DND-41 (cell line): ENCODE measurements around the gene OGFOD2.

Source experiments
- EZH2 ChIP-seq: IDR thresholded peaks from 3 replicates; pipeline ENCODE4 v1.6.1; 2012; ENCODE audit warnings: borderline replicate concordance, low read depth, mild to moderate bottlenecking, moderate library complexity, low read length, inconsistent platforms; ENCODE audit not compliant: severe bottlenecking
- TF ChIP-seq, protein P1 (sequence below): IDR thresholded peaks from 2 replicates; pipeline ENCODE4 v1.5.1; 2012; ENCODE audit warnings: borderline replicate concordance, low read length, moderate library complexity, mild to moderate bottlenecking; ENCODE audit not compliant: poor library complexity, severe bottlenecking; ENCODE audit errors: extremely low read depth

GRCh38 chr12:122937622-122938091 lies 37.4 kb upstream of the OGFOD2 start:
- TF ChIP-seq, protein P1, sequence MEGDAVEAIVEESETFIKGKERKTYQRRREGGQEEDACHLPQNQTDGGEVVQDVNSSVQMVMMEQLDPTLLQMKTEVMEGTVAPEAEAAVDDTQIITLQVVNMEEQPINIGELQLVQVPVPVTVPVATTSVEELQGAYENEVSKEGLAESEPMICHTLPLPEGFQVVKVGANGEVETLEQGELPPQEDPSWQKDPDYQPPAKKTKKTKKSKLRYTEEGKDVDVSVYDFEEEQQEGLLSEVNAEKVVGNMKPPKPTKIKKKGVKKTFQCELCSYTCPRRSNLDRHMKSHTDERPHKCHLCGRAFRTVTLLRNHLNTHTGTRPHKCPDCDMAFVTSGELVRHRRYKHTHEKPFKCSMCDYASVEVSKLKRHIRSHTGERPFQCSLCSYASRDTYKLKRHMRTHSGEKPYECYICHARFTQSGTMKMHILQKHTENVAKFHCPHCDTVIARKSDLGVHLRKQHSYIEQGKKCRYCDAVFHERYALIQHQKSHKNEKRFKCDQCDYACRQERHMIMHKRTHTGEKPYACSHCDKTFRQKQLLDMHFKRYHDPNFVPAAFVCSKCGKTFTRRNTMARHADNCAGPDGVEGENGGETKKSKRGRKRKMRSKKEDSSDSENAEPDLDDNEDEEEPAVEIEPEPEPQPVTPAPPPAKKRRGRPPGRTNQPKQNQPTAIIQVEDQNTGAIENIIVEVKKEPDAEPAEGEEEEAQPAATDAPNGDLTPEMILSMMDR = no peak
- TF ChIP-seq EZH2 = no peak
